Testis (tissue), 2 donors: ENCODE results near the gene DPH2.

Source experiments
- CTCF ChIP-seq, 3 experiments: fragments of 450-650 bp in 2 of 3; fragments of 200-600 bp in 1 of 3; sonication (generic) in 1 of 3; IDR thresholded peaks; one replicate each; pipeline ENCODE4 v1.5.1; 2016 to 2019; ENCODE audit warnings: antibody characterized with exemption in 3 of 3, mild to moderate bottlenecking in 2 of 3, moderate library complexity in 1 of 3
- POLR2A ChIP-seq: fragments of 450-650 bp; IDR thresholded peaks from one replicate; pipeline ENCODE4 v1.6.1; 2017; ENCODE audit warnings: antibody characterized with exemption, mild to moderate bottlenecking, moderate library complexity

GRCh38 chr1:43956234-43956633 lies 13.6 kb upstream of the DPH2 start:
- no peak for TF ChIP-seq CTCF (IDR thresholded peaks at IDR 0.05)
- TF ChIP-seq POLR2A: no peak
